Stimulated activated CD4-positive, alpha-beta T cell treated with anti-CD3 and anti-CD28 coated beads, TNF-alpha, amount 100 ng/mL, for 24 hours (primary cell): ENCODE data around the gene IL11.
"Not testable (repeated sequence)": the region's sequence is repeated elsewhere in the genome, so short reads cannot be mapped to it uniquely, and the experiment has no call there.

Source experiments
- DNase-seq, 3 experiments: peaks; one replicate each; pipeline ENCODE4 v3.0.0-alpha.2; 2020; ENCODE audit warnings: low read depth in 3 of 3

IL11 gene

GRCh38 chr19:55352549-55353145 lies 17.6 kb downstream of the IL11 start:
- DNase-seq, result no peak

DNA sequence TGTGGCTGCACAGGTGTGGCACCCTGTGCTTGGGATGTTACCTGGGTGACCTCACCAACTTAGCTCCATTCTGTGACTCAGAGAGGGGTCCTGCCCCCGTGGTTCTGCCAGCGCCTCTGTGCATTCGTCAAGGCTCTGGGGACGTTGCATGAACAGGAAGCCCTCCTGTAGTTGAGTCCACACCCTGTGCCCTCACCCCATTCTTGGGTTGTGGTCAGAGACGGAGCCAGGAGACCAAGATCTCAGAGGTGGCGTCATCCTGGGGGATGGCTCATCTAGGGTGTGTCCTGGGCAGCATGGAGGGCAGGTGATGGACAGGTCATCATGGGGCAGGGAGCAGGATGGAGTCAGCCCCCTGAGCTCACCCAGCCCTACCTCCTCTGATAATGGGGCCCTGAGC lies 18.2 kb downstream of the IL11 start:
- no peak for DNase-seq

- no peak for DNase-seq
These were observed 19.5 kb downstream of the IL11 start for GRCh38 chr19:55350620-55351315.

DNA sequence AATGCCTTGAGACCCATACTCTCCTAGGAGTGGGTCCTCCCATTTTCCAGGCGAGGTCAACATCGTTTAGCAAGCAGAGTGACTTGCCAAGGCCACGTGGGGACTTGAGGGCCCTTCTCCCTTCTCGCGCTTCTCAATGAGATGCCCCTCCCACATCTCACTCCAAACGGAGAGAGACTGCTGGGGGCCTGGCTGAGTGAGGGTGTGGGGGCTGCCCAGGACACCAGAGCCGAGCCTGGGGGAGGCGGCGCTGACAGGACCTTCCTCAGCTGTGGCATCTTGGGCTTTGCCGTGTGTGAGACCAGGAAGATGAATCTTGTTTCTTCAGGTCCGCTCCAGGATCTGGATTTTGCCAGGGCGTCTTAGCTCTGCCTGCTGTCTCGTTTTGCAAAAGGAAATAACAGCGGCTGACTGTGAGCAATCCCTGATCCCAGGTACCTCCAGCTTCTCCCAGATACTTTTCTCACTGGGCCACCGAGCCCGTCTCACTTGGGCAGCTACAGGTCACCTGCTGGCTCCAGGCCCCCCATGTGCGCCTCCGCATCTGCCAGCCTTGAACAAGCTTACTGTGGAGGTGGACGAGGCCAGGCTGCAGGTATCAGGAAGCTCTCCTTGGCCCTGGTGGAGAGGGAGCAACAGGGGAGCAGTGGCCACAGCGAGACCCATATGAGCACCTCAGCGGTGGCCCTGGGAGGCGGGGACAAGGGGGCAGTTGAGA lies 21.8 kb downstream of the IL11 start:
- no peak for DNase-seq

- no peak for DNase-seq
These were observed 22.7 kb downstream of the IL11 start for GRCh38 chr19:55347442-55348009.

DNA sequence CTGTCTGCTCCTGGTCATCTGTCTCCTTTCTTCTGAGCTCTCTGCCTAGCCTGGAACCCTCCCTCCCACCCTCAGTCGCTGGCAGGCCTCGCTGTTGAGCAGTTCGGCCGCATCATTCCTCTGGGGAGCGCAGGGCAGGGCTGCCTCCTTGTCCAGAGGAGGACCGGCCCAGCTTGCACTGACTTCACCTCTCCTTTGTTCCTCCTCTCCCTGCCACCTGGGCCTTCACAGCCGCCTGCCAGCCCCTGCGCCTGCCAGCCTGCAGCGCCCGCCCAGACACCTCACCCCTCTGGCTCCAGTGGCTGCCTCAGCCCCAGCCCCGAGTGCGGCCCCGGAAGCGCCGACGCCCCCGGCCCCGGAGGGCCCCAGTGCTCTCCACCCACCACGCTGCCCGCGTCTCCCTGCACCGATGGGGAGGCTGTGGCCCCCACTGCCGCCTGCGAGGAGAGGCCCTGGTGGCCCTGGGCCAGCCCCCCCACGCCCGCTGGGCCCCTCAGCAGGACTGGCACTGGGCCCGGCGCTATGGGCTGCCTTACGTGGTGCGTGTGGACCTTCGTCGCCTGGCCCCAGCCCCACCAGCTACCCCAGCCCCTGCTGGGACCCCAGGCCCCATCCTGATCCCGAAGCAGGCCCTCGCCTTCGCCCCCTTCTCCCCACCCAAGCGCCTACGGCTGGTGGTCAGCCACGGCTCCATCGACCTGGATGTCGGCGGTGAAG lies 23.4 kb downstream of the IL11 start:
- no peak for DNase-seq

GRCh38 chr19:55345818-55346724 lies 24.2 kb downstream of the IL11 start:
- DNase-seq, result no peak

DNA sequence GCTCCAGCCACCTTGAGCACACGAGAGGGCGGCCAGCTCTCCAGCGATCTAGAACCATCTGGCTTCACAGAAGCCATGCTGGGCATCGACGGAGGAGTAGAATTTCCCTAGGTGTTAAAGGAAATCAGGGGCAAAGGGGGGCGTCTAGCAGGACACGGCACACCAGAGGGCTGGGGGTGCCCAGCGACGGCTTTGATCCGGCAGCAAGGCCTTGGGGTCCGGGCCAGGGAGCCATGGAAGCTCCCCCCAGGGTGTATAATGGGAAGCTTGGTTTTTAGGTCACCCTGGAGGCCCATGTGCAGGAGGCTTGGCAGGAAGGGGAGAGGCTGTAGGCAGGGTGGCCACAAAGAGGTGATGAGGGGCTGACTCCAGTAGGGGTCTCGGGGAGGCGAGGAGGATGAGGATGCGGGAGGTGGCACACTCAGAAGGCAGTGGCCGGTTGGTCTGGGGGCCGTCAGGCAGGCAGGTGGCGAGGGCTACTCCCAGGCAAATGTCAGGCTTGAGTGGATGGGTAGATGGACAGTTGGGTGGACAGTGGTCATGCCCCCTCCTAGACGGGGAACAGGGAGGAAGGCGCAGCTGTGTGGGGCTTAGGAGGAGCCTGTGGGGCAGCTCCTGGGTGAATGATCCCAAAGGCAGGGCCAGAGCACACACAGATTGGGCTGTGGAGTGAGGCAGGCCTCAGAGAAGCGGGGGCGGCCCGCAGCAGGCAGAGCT lies 25.0 kb downstream of the IL11 start:
- no peak for DNase-seq

GRCh38 chr19:55344444-55344843 lies 25.8 kb downstream of the IL11 start:
- no peak for DNase-seq

GRCh38 chr19:55341595-55342531 lies 28.4 kb downstream of the IL11 start:
- DNase-seq, result no peak

- peak; percentile 27 to 79 (median 48) for DNase-seq
These were observed 29.1 kb downstream of the IL11 start for GRCh38 chr19:55341171-55341588.

DNA sequence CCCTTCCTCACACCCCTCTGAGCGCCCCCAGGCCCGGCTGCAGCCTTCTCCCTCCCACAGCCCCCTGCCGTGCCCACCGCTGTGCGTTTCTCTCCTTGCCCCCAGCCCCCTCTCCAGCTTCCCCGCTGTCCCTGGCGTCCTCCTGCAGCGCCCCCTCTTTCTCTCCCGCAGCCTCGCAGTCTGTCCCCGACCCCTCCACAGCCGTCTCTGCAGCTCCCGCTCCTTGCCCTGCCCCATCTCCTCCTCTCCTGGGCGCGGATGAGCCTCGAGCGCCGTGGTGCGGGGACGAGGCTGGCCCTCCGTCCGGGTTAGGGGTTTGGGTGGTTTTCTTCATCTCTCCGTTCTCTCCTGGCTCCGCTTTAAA lies 29.5 kb downstream of the IL11 start:
- DNase-seq, result no peak

- DNase-seq, result peak in 1 of 3 experiments; percentile 17
These were observed 30.1 kb downstream of the IL11 start for GRCh38 chr19:55339889-55340783.

GRCh38 chr19:55339105-55339888 lies 31.0 kb downstream of the IL11 start, which contains the start of gene KMT5C:
Gene KMT5C, plus strand, starts transcription at chr19:55339876. Its CDS starts 2,061 bp downstream, at chr19:55341937.
- peak; percentile 100 for DNase-seq

DNA sequence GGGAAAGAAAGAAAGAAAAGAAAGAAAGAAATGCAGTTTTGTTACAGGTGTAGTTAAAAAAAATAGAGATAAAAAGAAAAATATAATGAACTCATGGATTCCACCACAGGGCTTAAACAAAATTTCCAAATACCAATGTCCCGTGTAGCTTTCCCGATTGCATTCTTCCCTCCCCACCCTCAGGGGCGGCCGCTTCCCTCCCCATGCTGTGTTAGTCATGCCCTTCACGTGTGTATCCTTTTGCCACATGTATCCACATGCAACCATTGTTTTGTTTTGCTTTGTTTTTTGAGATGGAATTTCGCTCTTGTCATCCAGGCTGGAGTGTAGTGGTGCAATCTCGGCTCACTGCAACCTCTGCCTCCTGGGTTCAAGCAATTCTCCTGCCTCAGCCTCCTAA lies 34.2 kb downstream of the IL11 start:
- no peak for DNase-seq

- DNase-seq, result no peak
These were observed 36.4 kb downstream of the IL11 start for GRCh38 chr19:55333870-55334269.

GRCh38 chr19:55329791-55330190 lies 40.5 kb downstream of the IL11 start:
- not testable (repeated sequence) for DNase-seq
